HCEC 1CT (cell line): ENCODE measurements around the gene SETMAR.
A peak's percentile ranks its signal among the peaks of the same experiment; 100 is the strongest.
"Not testable (repeated sequence)": the region's sequence is repeated elsewhere in the genome, so short reads cannot be mapped to it uniquely, and the experiment has no call there.

Experiments used
- DNase-seq: peaks from one replicate; pipeline ENCODE4 v3.0.0-alpha.2; 2017

Gene SETMAR

GRCh38 chr3:4303187-4304123 lies at the start of gene SETMAR:
Gene SETMAR, plus strand, starts transcription at chr3:4303369. Its CDS starts 2 bp downstream, at chr3:4303371.
- peak; percentile 75 for DNase-seq

GRCh38 chr3:4261406-4261805 lies 41.8 kb upstream of the SETMAR start:
- no peak for DNase-seq

GRCh38 chr3:4264040-4264439 lies 39.1 kb upstream of the SETMAR start:
- no peak for DNase-seq

GRCh38 chr3:4270720-4271119 lies 32.4 kb upstream of the SETMAR start:
- no peak for DNase-seq

- peak; percentile 40 for DNase-seq
Observed at GRCh38 chr3:4271834-4272233, 31.3 kb upstream of the SETMAR start.

- DNase-seq, result no peak
Observed at GRCh38 chr3:4279516-4280105, 23.6 kb upstream of the SETMAR start.

- no peak for DNase-seq
Observed at GRCh38 chr3:4281991-4282390, 21.2 kb upstream of the SETMAR start.

GRCh38 chr3:4284865-4285264 lies 18.3 kb upstream of the SETMAR start:
- DNase-seq, result no peak

- no peak for DNase-seq
Observed at GRCh38 chr3:4289044-4289443, 14.1 kb upstream of the SETMAR start.

- peak; percentile 36 for DNase-seq
Observed at GRCh38 chr3:4290272-4290893, 12.8 kb upstream of the SETMAR start.

- DNase-seq, result no peak
Observed at GRCh38 chr3:4292301-4292700, 10.9 kb upstream of the SETMAR start.

GRCh38 chr3:4294616-4295327 lies 8.4 kb upstream of the SETMAR start:
- no peak for DNase-seq

GRCh38 chr3:4296454-4296853 lies 6.7 kb upstream of the SETMAR start:
- DNase-seq, result not testable (repeated sequence)

GRCh38 chr3:4297486-4297885 lies 5.7 kb upstream of the SETMAR start:
- no peak for DNase-seq

- no peak for DNase-seq
Observed at GRCh38 chr3:4302747-4303146, 422 bp upstream of the SETMAR start.

GRCh38 chr3:4305210-4305609 lies 2.0 kb downstream of the SETMAR start:
- DNase-seq, result not testable (repeated sequence)

- DNase-seq, result no peak
Observed at GRCh38 chr3:4306091-4306490, 2.9 kb downstream of the SETMAR start.

GRCh38 chr3:4306860-4307259 lies 3.7 kb downstream of the SETMAR start:
- DNase-seq, result no peak

- no peak for DNase-seq
Observed at GRCh38 chr3:4309491-4310128, 6.4 kb downstream of the SETMAR start.

- no peak for DNase-seq
Observed at GRCh38 chr3:4310971-4311370, 7.8 kb downstream of the SETMAR start.

GRCh38 chr3:4311496-4311895 lies 8.3 kb downstream of the SETMAR start:
- no peak for DNase-seq

- peak; percentile 15 for DNase-seq
Observed at GRCh38 chr3:4313606-4314293, 10.6 kb downstream of the SETMAR start.
